ENCODE data around the gene TRPC4AP.

TRPC4AP gene

GRCh38 chr20:35017099-35017835 is 75.3 kb downstream of the TRPC4AP start:
- Histone ChIP-seq H3F3A (ENCODE audit: insufficient read depth) (no peaks in the 10 kb centered on the region), H3K27ac (ENCODE audit: low read depth, low read length) (no peak overlapping the region), H4K20me1 (ENCODE audit: low read depth, low read length) (no peaks in the 10 kb centered on the region), H3K27me3 (ENCODE audit: low read length) (no peaks in the 10 kb centered on the region), H3K9me2 (replicated peaks; ENCODE audit: insufficient read depth, low read length) (no peaks in the 10 kb centered on the region), H3K36me3 (ENCODE audit: low read length) (no peaks in the 10 kb centered on the region; the same call in 1 of the 2 replicates), H3K4me2 (ENCODE audit: low read depth, low read length, poor library complexity, severe bottlenecking) (no peak overlapping the region), H3K9ac (ENCODE audit: low read length) (no peak overlapping the region), H3K79me2 (ENCODE audit: insufficient read depth, low read length) (no peaks in the 10 kb centered on the region), H3K9me3 (ENCODE audit: insufficient read depth, low read length) (no peaks in the 10 kb centered on the region), H2AFZ (ENCODE audit: low read depth, low read length, severe bottlenecking) (no peak overlapping the region), H3K4me3 (ENCODE audit: insufficient read depth, low read length, poor library complexity, severe bottlenecking) (no peak overlapping the region)
- no peak for TF ChIP-seq EZH2phosphoT487 (conservative IDR thresholded peaks at IDR 0.05; ENCODE audit: low read length)
- TF ChIP-seq, protein P1, sequence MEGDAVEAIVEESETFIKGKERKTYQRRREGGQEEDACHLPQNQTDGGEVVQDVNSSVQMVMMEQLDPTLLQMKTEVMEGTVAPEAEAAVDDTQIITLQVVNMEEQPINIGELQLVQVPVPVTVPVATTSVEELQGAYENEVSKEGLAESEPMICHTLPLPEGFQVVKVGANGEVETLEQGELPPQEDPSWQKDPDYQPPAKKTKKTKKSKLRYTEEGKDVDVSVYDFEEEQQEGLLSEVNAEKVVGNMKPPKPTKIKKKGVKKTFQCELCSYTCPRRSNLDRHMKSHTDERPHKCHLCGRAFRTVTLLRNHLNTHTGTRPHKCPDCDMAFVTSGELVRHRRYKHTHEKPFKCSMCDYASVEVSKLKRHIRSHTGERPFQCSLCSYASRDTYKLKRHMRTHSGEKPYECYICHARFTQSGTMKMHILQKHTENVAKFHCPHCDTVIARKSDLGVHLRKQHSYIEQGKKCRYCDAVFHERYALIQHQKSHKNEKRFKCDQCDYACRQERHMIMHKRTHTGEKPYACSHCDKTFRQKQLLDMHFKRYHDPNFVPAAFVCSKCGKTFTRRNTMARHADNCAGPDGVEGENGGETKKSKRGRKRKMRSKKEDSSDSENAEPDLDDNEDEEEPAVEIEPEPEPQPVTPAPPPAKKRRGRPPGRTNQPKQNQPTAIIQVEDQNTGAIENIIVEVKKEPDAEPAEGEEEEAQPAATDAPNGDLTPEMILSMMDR (IDR thresholded peaks at IDR 0.05; ENCODE audit: insufficient read depth, low read length, poor library complexity, severe bottlenecking) = no peak

- Histone ChIP-seq H2AFZ (ENCODE audit: low read depth, low read length, severe bottlenecking) (no peak overlapping the region), H3K4me3 (ENCODE audit: insufficient read depth, low read length, poor library complexity, severe bottlenecking) (no peak overlapping the region), H3K79me2 (ENCODE audit: insufficient read depth, low read length) (no peaks in the 10 kb centered on the region), H3K27ac (ENCODE audit: low read depth, low read length) (no peak overlapping the region), H3F3A (ENCODE audit: insufficient read depth) (no peaks in the 10 kb centered on the region), H3K9me2 (replicated peaks; ENCODE audit: insufficient read depth, low read length) (no peaks in the 10 kb centered on the region), H3K9me3 (ENCODE audit: insufficient read depth, low read length) (no peaks in the 10 kb centered on the region), H3K27me3 (ENCODE audit: low read length) (no peaks in the 10 kb centered on the region), H3K9ac (ENCODE audit: low read length) (no peak overlapping the region), H3K36me3 (ENCODE audit: low read length) (no peaks in the 10 kb centered on the region; the same call in 1 of the 2 replicates), H4K20me1 (ENCODE audit: low read depth, low read length) (no peaks in the 10 kb centered on the region), H3K4me2 (ENCODE audit: low read depth, low read length, poor library complexity, severe bottlenecking) (no peak overlapping the region)
- TF ChIP-seq, protein P1 (IDR thresholded peaks at IDR 0.05; ENCODE audit: insufficient read depth, low read length, poor library complexity, severe bottlenecking) = no peak
- no peak for TF ChIP-seq EZH2phosphoT487 (conservative IDR thresholded peaks at IDR 0.05; ENCODE audit: low read length)
Observed at GRCh38 chr20:35015863-35016193, 76.8 kb downstream of the TRPC4AP start.

GRCh38 chr20:35014537-35014936 is 78.1 kb downstream of the TRPC4AP start:
- no peaks in the 10 kb centered on the region; the same call in 1 of the 2 replicates for H3K36me3 ChIP-seq (ENCODE audit: low read length)
- H3K4me3 ChIP-seq (ENCODE audit: insufficient read depth, low read length, poor library complexity, severe bottlenecking) = no peak overlapping the region
- no peaks in the 10 kb centered on the region for H3K79me2 ChIP-seq (ENCODE audit: insufficient read depth, low read length)
- H3K27ac ChIP-seq (ENCODE audit: low read depth, low read length) = no peak overlapping the region
- no peak overlapping the region for H3K9ac ChIP-seq (ENCODE audit: low read length)
- H2AFZ ChIP-seq (ENCODE audit: low read depth, low read length, severe bottlenecking) = no peak overlapping the region
- no peaks in the 10 kb centered on the region for H3K9me2 ChIP-seq (replicated peaks; ENCODE audit: insufficient read depth, low read length)
- H3F3A ChIP-seq (ENCODE audit: insufficient read depth) = no peaks in the 10 kb centered on the region
- no peak overlapping the region for H3K4me2 ChIP-seq (ENCODE audit: low read depth, low read length, poor library complexity, severe bottlenecking)
- TF ChIP-seq EZH2phosphoT487 (conservative IDR thresholded peaks at IDR 0.05; ENCODE audit: low read length) = no peak
- TF ChIP-seq, protein P1 (IDR thresholded peaks at IDR 0.05; ENCODE audit: insufficient read depth, low read length, poor library complexity, severe bottlenecking) = no peak
- H4K20me1 ChIP-seq (ENCODE audit: low read depth, low read length) = no peaks in the 10 kb centered on the region
- no peaks in the 10 kb centered on the region for H3K9me3 ChIP-seq (ENCODE audit: insufficient read depth, low read length)
- no peaks in the 10 kb centered on the region for H3K27me3 ChIP-seq (ENCODE audit: low read length)

All from SU-DHL-6 (cell line).